MCF 10A (cell line): ENCODE results near the gene RPL36AL. TPM values are rescaled to one million over a fixed set of nuclear protein-coding genes. Genes with fewer than 3 reads are reported as not detected.

ENCODE experiments used
- BruUV-seq: library from RNA; stranded (reverse); fragments of 400-500 nt; replicated peaks from 2 replicates; lab custom pipeline; 2021; lab: Mats Ljungman, UMichigan
- CTCF ChIA-PET: fragments of 300-600 bp; sonication (Branson Sonifier 250); formaldehyde crosslinking; extraction: SDS; loops from one replicate; lab custom pipeline; 2021; ENCODE audit warnings: antibody characterized with exemption, inconsistent platforms; lab: Yijun Ruan, JAX
- POLR2A ChIA-PET: fragments of 300-600, 350-650 bp; sonication (Branson Sonifier 250); formaldehyde crosslinking; extraction: SDS; loops from one replicate; lab custom pipeline; 2020; ENCODE audit warnings: antibody characterized with exemption, inconsistent platforms; lab: Yijun Ruan, JAX
- DNase-seq: peaks from one replicate; pipeline ENCODE4 v3.0.0-alpha.2; 2018; ENCODE audit not compliant: unreplicated experiment
- H3K27ac Mint-ChIP-seq: one replicate; pipeline ENCODE4 v1.8.0; 2022; ENCODE audit warnings: mild to moderate bottlenecking, low read depth, mixed read lengths; ENCODE audit not compliant: unreplicated experiment
- H3K27me3 Mint-ChIP-seq: one replicate; pipeline ENCODE4 v1.8.0; 2022; ENCODE audit warnings: mixed read lengths; ENCODE audit not compliant: insufficient read depth, unreplicated experiment
- H3K36me3 Mint-ChIP-seq: one replicate; pipeline ENCODE4 v1.8.0; 2022; ENCODE audit warnings: mild to moderate bottlenecking, moderate library complexity, mixed read lengths; ENCODE audit not compliant: insufficient read depth, unreplicated experiment
- H3K4me1 Mint-ChIP-seq: one replicate; pipeline ENCODE4 v1.8.0; 2022; ENCODE audit warnings: mixed read lengths; ENCODE audit not compliant: insufficient read depth, unreplicated experiment
- H3K4me3 Mint-ChIP-seq: one replicate; pipeline ENCODE4 v1.8.0; 2022; ENCODE audit warnings: mild to moderate bottlenecking, moderate library complexity, mixed read lengths; ENCODE audit not compliant: unreplicated experiment
- H3K9me3 Mint-ChIP-seq: one replicate; pipeline ENCODE4 v1.8.0; 2022; ENCODE audit warnings: mixed read lengths; ENCODE audit not compliant: unreplicated experiment
- intact Hi-C: fragments of 100-400 bp; cut with micrococcal nuclease; formaldehyde crosslinking; loops from 2 replicates; pipeline ENCODE4 v1.14.1; 2022
- total RNA-seq: library from RNA; stranded (reverse); gene quantifications from 2 replicates; pipeline ENCODE4 v1.2.3, GENCODE V29; 2022
- TF ChIP-seq, protein P1 (sequence below): fragments of 200-600 bp; IDR thresholded peaks from one replicate; pipeline ENCODE4 v1.8.0; 2022; ENCODE audit warnings: antibody characterized with exemption, mild to moderate bottlenecking; ENCODE audit not compliant: unreplicated experiment

Gene RPL36AL
- total RNA-seq, 1 experiment from 2014 or later: 257 TPM

DNA sequence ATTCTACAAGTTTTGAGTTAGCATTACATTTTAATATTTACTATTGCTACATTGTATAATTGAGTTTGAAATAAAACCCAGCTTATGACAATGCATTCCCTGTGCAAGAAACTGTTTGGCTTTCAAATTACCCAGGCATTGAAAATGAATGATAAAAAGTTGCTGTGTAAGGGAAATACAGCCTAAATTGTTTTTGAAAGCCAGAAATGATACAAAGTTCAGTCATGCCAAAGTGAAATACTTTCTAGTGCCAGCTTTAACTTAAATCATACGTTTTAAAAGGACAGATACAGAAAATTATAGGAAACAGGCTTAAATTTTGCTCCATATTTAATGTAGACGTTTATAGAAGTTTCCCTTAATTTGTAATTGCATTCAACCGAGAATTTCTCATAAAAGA lies 3.0 kb upstream of the RPL36AL start:
- TF ChIP-seq, protein P1, sequence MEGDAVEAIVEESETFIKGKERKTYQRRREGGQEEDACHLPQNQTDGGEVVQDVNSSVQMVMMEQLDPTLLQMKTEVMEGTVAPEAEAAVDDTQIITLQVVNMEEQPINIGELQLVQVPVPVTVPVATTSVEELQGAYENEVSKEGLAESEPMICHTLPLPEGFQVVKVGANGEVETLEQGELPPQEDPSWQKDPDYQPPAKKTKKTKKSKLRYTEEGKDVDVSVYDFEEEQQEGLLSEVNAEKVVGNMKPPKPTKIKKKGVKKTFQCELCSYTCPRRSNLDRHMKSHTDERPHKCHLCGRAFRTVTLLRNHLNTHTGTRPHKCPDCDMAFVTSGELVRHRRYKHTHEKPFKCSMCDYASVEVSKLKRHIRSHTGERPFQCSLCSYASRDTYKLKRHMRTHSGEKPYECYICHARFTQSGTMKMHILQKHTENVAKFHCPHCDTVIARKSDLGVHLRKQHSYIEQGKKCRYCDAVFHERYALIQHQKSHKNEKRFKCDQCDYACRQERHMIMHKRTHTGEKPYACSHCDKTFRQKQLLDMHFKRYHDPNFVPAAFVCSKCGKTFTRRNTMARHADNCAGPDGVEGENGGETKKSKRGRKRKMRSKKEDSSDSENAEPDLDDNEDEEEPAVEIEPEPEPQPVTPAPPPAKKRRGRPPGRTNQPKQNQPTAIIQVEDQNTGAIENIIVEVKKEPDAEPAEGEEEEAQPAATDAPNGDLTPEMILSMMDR: no peak
- DNase-seq: no peak
- Mint-ChIP-seq H3K9me3 (no peaks in the 10 kb centered on the region), H3K36me3 (peaks cover 68% of the 10 kb centered on the region), H3K4me3 (peak overlapping the region; percentile 48), H3K27me3 (no peaks in the 10 kb centered on the region), H3K4me1 (peaks cover 16% of the 10 kb centered on the region), H3K27ac (peak overlapping the region; percentile 67)
- intact Hi-C loops: loop anchor here (5.0 kb wide), 1 partner anchor 161 kb away; no protein-coding TSS in a partner anchor
- POLR2A ChIA-PET: interaction anchor here (1.9 to 8.1 kb wide), 7 partner anchors 9 to 228 kb away, joined by 5 to 280 read pairs (median 126); partner anchors contain the start of genes DNAAF2, KLHDC2, LRR1 and RPS29
- CTCF ChIA-PET: interaction anchor here (0.7 kb wide), 2 partner anchors 9 to 238 kb away, joined by 3 read pairs; no protein-coding TSS in a partner anchor
- no TSS peak for BruUV-seq

DNA sequence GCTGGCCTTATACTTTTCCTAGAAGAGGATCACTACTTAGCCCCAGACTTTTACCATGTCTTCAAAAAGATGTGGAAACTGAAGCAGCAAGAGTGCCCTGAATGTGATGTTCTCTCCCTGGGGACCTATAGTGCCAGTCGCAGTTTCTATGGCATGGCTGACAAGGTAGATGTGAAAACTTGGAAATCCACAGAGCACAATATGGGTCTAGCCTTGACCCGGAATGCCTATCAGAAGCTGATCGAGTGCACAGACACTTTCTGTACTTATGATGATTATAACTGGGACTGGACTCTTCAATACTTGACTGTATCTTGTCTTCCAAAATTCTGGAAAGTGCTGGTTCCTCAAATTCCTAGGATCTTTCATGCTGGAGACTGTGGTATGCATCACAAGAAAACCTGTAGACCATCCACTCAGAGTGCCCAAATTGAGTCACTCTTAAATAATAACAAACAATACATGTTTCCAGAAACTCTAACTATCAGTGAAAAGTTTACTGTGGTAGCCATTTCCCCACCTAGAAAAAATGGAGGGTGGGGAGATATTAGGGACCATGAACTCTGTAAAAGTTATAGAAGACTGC lies 1.7 kb upstream of the RPL36AL start:
- BruUV-seq: TSS peak; percentile 61
- Mint-ChIP-seq H3K9me3 (no peaks in the 10 kb centered on the region), H3K27ac (peak overlapping the region; percentile 99), H3K4me3 (peak overlapping the region; percentile 99), H3K4me1 (peaks cover 27% of the 10 kb centered on the region), H3K27me3 (no peaks in the 10 kb centered on the region), H3K36me3 (peaks cover 74% of the 10 kb centered on the region)
- intact Hi-C loops: loop anchor here (5.0 kb wide), 1 partner anchor 160 kb away; no protein-coding TSS in a partner anchor
- POLR2A ChIA-PET: interaction anchor here (0.9 to 8.1 kb wide), 9 partner anchors 11 to 150 kb away, joined by 3 to 280 read pairs (median 7); partner anchors contain the start of genes DNAAF2, KLHDC2, LRR1 and RPS29
- no peak for DNase-seq
- CTCF ChIA-PET: interaction anchor here (0.6 to 2.3 kb wide), 6 partner anchors 10 to 938 kb away, joined by 3 to 10 read pairs (median 4); partner anchors contain the start of genes ATL1 and LRR1
- TF ChIP-seq, protein P1: no peak

DNA sequence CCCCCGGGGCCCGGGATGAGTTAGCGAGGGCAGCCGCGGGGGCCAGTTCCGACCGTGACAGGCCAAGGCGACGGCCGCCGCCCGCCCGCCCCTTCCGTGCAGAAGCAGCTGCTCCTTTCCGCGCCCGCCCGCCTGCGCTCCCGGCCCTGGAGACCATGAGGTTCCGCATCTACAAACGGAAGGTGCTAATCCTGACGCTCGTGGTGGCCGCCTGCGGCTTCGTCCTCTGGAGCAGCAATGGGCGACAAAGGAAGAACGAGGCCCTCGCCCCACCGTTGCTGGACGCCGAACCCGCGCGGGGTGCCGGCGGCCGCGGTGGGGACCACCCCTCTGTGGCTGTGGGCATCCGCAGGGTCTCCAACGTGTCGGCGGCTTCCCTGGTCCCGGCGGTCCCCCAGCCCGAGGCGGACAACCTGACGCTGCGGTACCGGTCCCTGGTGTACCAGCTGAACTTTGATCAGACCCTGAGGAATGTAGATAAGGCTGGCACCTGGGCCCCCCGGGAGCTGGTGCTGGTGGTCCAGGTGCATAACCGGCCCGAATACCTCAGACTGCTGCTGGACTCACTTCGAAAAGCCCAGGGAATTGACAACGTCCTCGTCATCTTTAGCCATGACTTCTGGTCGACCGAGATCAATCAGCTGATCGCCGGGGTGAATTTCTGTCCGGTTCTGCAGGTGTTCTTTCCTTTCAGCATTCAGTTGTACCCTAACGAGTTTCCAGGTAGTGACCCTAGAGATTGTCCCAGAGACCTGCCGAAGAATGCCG lies 872 bp upstream of the RPL36AL start:
- peak; percentile 46 for DNase-seq
- Mint-ChIP-seq H3K27me3 (no peaks in the 10 kb centered on the region), H3K4me3 (peak overlapping the region; percentile 99), H3K9me3 (no peaks in the 10 kb centered on the region), H3K27ac (peak overlapping the region; percentile 99), H3K4me1 (peaks cover 28% of the 10 kb centered on the region), H3K36me3 (peaks cover 72% of the 10 kb centered on the region)
- TF ChIP-seq, protein P1: no peak
- CTCF ChIA-PET: interaction anchor here (0.5 to 2.3 kb wide), 9 partner anchors 10 to 246 kb away, joined by 3 to 13 read pairs (median 4); partner anchors contain the start of genes LRR1 and RPS29
- POLR2A ChIA-PET: interaction anchor here (0.5 to 8.1 kb wide), 20 partner anchors 9 to 1030 kb away, joined by 3 to 280 read pairs (median 4); partner anchors contain the start of genes CDKL1, DNAAF2, KLHDC1 and KLHDC2
- intact Hi-C loops: loop anchor here (5.0 kb wide), 1 partner anchor 159 kb away; no protein-coding TSS in a partner anchor
- no TSS peak for BruUV-seq
